Endothelial cell of umbilical vein (primary cell): ENCODE measurements around the gene ULK2. TPM values are rescaled to one million over a fixed set of nuclear protein-coding genes. Genes with fewer than 3 reads are reported as not detected.

ENCODE experiments used
- BruUV-seq: library from RNA; stranded (reverse); fragments of 400-500 nt; replicated peaks from 2 replicates; lab custom pipeline; 2021; lab: Mats Ljungman, UMichigan
- CTCF ChIA-PET: fragments of 300-600, 350-600 bp; sonication (Branson Sonifier 250); formaldehyde crosslinking; loops from one replicate; lab custom pipeline; 2021; ENCODE audit warnings: antibody characterized with exemption, inconsistent platforms; lab: Charles Lee
- POLR2A ChIA-PET: fragments of 300-600, 350-600 bp; sonication (Branson Sonifier 250); formaldehyde crosslinking; loops from one replicate; lab custom pipeline; 2021; ENCODE audit warnings: antibody characterized with exemption, inconsistent platforms; lab: Charles Lee
- DNase-seq: peaks from one replicate; pipeline ENCODE4 v3.0.0-alpha.2; 2011; ENCODE audit warnings: low read depth, low spot score
- FAIRE-seq: peaks from 2 replicates; lab custom pipeline; 2011; peaks lifted over from hg19 to GRCh38; lab: Jason Lieb, UNC
- H2AFZ ChIP-seq: 2 replicates; pipeline ENCODE4 v1.6.0; 2012; ENCODE audit warnings: low read depth, low read length, control low read depth, inconsistent platforms
- H3K27ac ChIP-seq: 2 replicates; pipeline ENCODE4 v1.5.1; 2011; ENCODE audit warnings: low read depth, mild to moderate bottlenecking, control low read depth, low read length, moderate library complexity; ENCODE audit not compliant: insufficient read depth
- H3K27me3 ChIP-seq, 2 experiments: 2 replicates each; pipeline versions ENCODE4 v1.6.0 to v1.6.1; 2011; ENCODE audit warnings: low read length in 2 of 2, mixed read lengths in 1 of 2; ENCODE audit not compliant: control insufficient read depth in 2 of 2, insufficient read depth in 2 of 2
- H3K36me3 ChIP-seq, 2 experiments: 2 replicates in 1 of 2; 3 replicates in 1 of 2; pipeline ENCODE4 v1.5.1; 2011; ENCODE audit warnings: low read length in 2 of 2, mild to moderate bottlenecking in 1 of 2, moderate library complexity in 1 of 2; ENCODE audit not compliant: control insufficient read depth in 2 of 2, insufficient read depth in 2 of 2; ENCODE audit errors: extremely low read depth in 1 of 2
- H3K4me1 ChIP-seq: 3 replicates; pipeline ENCODE4 v1.5.1; 2011; ENCODE audit warnings: mild to moderate bottlenecking, low read length; ENCODE audit not compliant: control insufficient read depth, insufficient read depth; ENCODE audit errors: extremely low read depth
- H3K4me2 ChIP-seq: 2 replicates; pipeline ENCODE4 v1.6.1; 2011; ENCODE audit warnings: low read length, control low read depth, mixed read lengths; ENCODE audit not compliant: insufficient read depth
- H3K4me3 ChIP-seq, 3 experiments: fragments of 200-600 bp in 1 of 3; sonication (generic), shearing (Covaris generic) in 1 of 3; replicated peaks in 1 of 3; 2 replicates each; pipeline ENCODE4 v1.5.1; 2011 to 2016; ENCODE audit warnings: control low read depth in 3 of 3, low read length in 3 of 3, mild to moderate bottlenecking in 2 of 3, inconsistent platforms in 1 of 3, low read depth in 1 of 3, moderate library complexity in 1 of 3; ENCODE audit not compliant: insufficient read depth in 1 of 3
- H3K79me2 ChIP-seq: 2 replicates; pipeline ENCODE4 v1.6.0; 2012; ENCODE audit warnings: low read length, inconsistent platforms; ENCODE audit not compliant: control insufficient read depth, insufficient read depth
- H3K9ac ChIP-seq: replicated peaks from 2 replicates; pipeline ENCODE3; 2011; ENCODE audit warnings: low read length, control low read depth; ENCODE audit not compliant: insufficient read depth; ENCODE audit errors: extremely low read depth
- H3K9me1 ChIP-seq: replicated peaks from 3 replicates; pipeline ENCODE4 v1.6.0; 2011; ENCODE audit warnings: mild to moderate bottlenecking, low read length; ENCODE audit not compliant: control insufficient read depth, insufficient read depth; ENCODE audit errors: extremely low read depth
- H3K9me3 ChIP-seq: replicated peaks from 2 replicates; pipeline ENCODE4 v1.5.1; 2012; ENCODE audit warnings: low read length, inconsistent platforms; ENCODE audit not compliant: control insufficient read depth, insufficient read depth
- H4K20me1 ChIP-seq: replicated peaks from 2 replicates; pipeline ENCODE3; 2011; ENCODE audit warnings: mild to moderate bottlenecking, low read length; ENCODE audit not compliant: control insufficient read depth, insufficient read depth; ENCODE audit errors: extremely low read depth
- CTCF ChIP-seq, 2 donors: IDR thresholded peaks; 1 replicate in 1 of 2; 2 replicates in 1 of 2; pipeline ENCODE4 v1.5.1; 2011; ENCODE audit warnings: low read length in 2 of 2, mild to moderate bottlenecking in 2 of 2, moderate library complexity in 2 of 2, control low read depth in 1 of 2, inconsistent platforms in 1 of 2, low read depth in 1 of 2; ENCODE audit not compliant: insufficient read depth in 1 of 2; ENCODE audit errors: extremely low read depth in 1 of 2
- EZH2 ChIP-seq: IDR thresholded peaks from 2 replicates; pipeline ENCODE4 v1.6.1; 2012; ENCODE audit warnings: borderline replicate concordance, low read depth, mild to moderate bottlenecking, moderate library complexity, low read length, inconsistent platforms; ENCODE audit not compliant: severe bottlenecking
- FOS ChIP-seq: IDR thresholded peaks from 2 replicates; pipeline ENCODE4 v1.6.1; 2011; ENCODE audit warnings: mild to moderate bottlenecking, low read length, moderate library complexity, borderline replicate concordance; ENCODE audit not compliant: insufficient read depth
- GATA2 ChIP-seq: IDR thresholded peaks from 2 replicates; pipeline ENCODE4 v1.7.0; 2011; ENCODE audit warnings: low read depth, mild to moderate bottlenecking, moderate library complexity, mixed read lengths, low read length; ENCODE audit not compliant: insufficient read length, insufficient read depth
- JUN ChIP-seq: IDR thresholded peaks from 2 replicates; pipeline ENCODE4 v1.6.1; 2011; ENCODE audit warnings: borderline replicate concordance, low read depth; ENCODE audit not compliant: insufficient read length, insufficient read depth
- MYC ChIP-seq: IDR thresholded peaks from one replicate; pipeline ENCODE4 v1.6.1; 2011; ENCODE audit warnings: mild to moderate bottlenecking, low read depth, low read length
- POLR2A ChIP-seq: IDR thresholded peaks from 2 replicates; pipeline ENCODE4 v1.6.1; 2012; ENCODE audit warnings: low read depth, mild to moderate bottlenecking, control low read depth, low read length
- POLR2AphosphoS5 ChIP-seq: IDR thresholded peaks from 2 replicates; pipeline ENCODE4 v1.6.1; 2012; ENCODE audit warnings: low read depth, mild to moderate bottlenecking, control low read depth, low read length, moderate library complexity; ENCODE audit not compliant: insufficient read depth
- dilution Hi-C: fragments of 300-500 bp; cut with MboI; formaldehyde crosslinking; loops from one replicate; pipeline ENCODE4 v1.15.0; 2019; ENCODE audit warnings: low sequenced_read_pairs; ENCODE audit not compliant: extremely low pct_ligation_motif_present
- intact Hi-C: fragments of 100-400 bp; cut with micrococcal nuclease; formaldehyde crosslinking; loops from one replicate; pipeline ENCODE4 v1.10.0; 2022
- polyA plus RNA-seq, 4 experiments: library from polyadenylated mRNA; depleted of rRNA in 3 of 4; stranded (reverse) in 3 of 4; unstranded in 1 of 4; fragments of >200 nt; gene quantifications; 2 replicates each; pipeline versions ENCODE4 v1.2.1 to v1.2.3, GENCODE V29; 2011 to 2012; ENCODE audit warnings: missing spikeins in 1 of 4
- total RNA-seq: library from RNA; stranded (reverse); gene quantifications from 2 replicates; pipeline ENCODE4 v1.2.3, GENCODE V29; 2021
- TF ChIP-seq, protein P1 (sequence below): IDR thresholded peaks from 2 replicates; pipeline ENCODE4 v1.6.1; 2011; ENCODE audit not compliant: insufficient read depth, insufficient read length

Gene ULK2
- total and polyA plus RNA-seq, 2 donors (not counting 3 experiments of a cell fraction or from before 2014, with no cell fraction given) = 19.3 to 26.7 TPM

GRCh38 chr17:19911033-19911432 is 43.3 kb upstream of the ULK2 start:
- Histone ChIP-seq H3K4me2 (no peak overlapping the region), H3K9me1 (no peaks in the 10 kb centered on the region), H3K27ac (no peak overlapping the region), H3K4me1 (no peaks in the 10 kb centered on the region), H2AFZ (no peak overlapping the region), H3K9me3 (no peaks in the 10 kb centered on the region), H3K4me3 (no peak overlapping the region), H3K9ac (no peak overlapping the region), H3K36me3 (peaks cover 7 to 22% of the 10 kb centered on the region in 2 experiments), H3K79me2 (no peaks in the 10 kb centered on the region), H3K27me3 (no peaks in the 10 kb centered on the region), H4K20me1 (no peaks in the 10 kb centered on the region)
- dilution Hi-C loops = no loop called here
- TF ChIP-seq POLR2A (no peak), POLR2AphosphoS5 (no peak), FOS (no peak), JUN (no peak), EZH2 (no peak), CTCF (IDR thresholded peaks at IDR 0.05; ENCODE audit: extremely low read depth in 1 of 2, insufficient read depth in 1 of 2, low read depth in 1 of 2, low read length in 2 of 2) (no peak), GATA2 (no peak), MYC (no peak)
- TF ChIP-seq, protein P1, sequence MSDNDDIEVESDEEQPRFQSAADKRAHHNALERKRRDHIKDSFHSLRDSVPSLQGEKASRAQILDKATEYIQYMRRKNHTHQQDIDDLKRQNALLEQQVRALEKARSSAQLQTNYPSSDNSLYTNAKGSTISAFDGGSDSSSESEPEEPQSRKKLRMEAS = no peak
- CTCF ChIA-PET = interaction anchor here (1.6 kb wide), 1 partner anchor 13 kb away, joined by 3 read pairs; no protein-coding TSS in a partner anchor
- BruUV-seq = no TSS peak
- intact Hi-C loops = no loop called here
- FAIRE-seq (no peak), DNase-seq (no peak)
- POLR2A ChIA-PET = no interaction called here
